Gastrocnemius medialis (tissue), 4 donors: ENCODE results near the gene THSD4. TPM values are rescaled to one million over a fixed set of nuclear protein-coding genes. Genes with fewer than 3 reads are reported as not detected.

ENCODE experiments used
- ATAC-seq, 2 donors: fragments of 150-250 bp; one replicate each; pipeline ENCODE4 v1.9.1; 2016
- DNase-seq, 2 donors: peaks; one replicate each; pipeline ENCODE4 v3.0.0-alpha.2; 2019
- H3K27ac ChIP-seq, 4 donors: fragments of 200-600 bp; sonication (generic); 1 replicate in 1 of 4; 2 replicates in 3 of 4; pipeline ENCODE4 v1.5.1; 2016 to 2018; ENCODE audit warnings: mild to moderate bottlenecking in 2 of 4, moderate library complexity in 1 of 4
- H3K27me3 ChIP-seq, 3 donors: fragments of 200-600 bp; sonication (generic) in 2 of 3; 1 replicate in 1 of 3; 2 replicates in 2 of 3; pipeline versions ENCODE4 v1.5.1 to v1.6.0; 2016 to 2019; ENCODE audit warnings: mild to moderate bottlenecking in 1 of 3, moderate library complexity in 1 of 3
- H3K36me3 ChIP-seq, 2 donors: fragments of 200-600 bp; sonication (generic) in 1 of 2; one replicate each; pipeline ENCODE4 v1.5.1; 2017 to 2018
- H3K4me1 ChIP-seq, 2 donors: fragments of 200-600 bp; sonication (generic) in 1 of 2; one replicate each; pipeline ENCODE4 v1.5.1; 2016 to 2017; ENCODE audit warnings: mild to moderate bottlenecking in 2 of 2
- H3K4me3 ChIP-seq, 4 donors: fragments of 200-600 bp; sonication (generic) in 3 of 4; 1 replicate in 1 of 4; 2 replicates in 3 of 4; pipeline ENCODE4 v1.5.1; 2016 to 2019; ENCODE audit warnings: mild to moderate bottlenecking in 2 of 4
- H3K9me3 ChIP-seq, 3 donors: fragments of 200-600 bp; sonication (generic) in 2 of 3; 1 replicate in 1 of 3; 2 replicates in 2 of 3; pipeline ENCODE4 v1.5.1; 2016 to 2019
- CTCF ChIP-seq, 5 experiments: fragments of 450-650 bp in 3 of 5; fragments of 200-600 bp in 2 of 5; sonication (generic) in 2 of 5; IDR thresholded peaks in 4 of 5; conservative IDR thresholded peaks in 1 of 5; 1 replicate in 4 of 5; 2 replicates in 1 of 5; pipeline ENCODE4 v1.5.1; 2016 to 2019; ENCODE audit warnings: antibody characterized with exemption in 5 of 5, mild to moderate bottlenecking in 3 of 5, moderate library complexity in 3 of 5
- POLR2A ChIP-seq, 2 donors: fragments of 450-650 bp; IDR thresholded peaks; one replicate each; pipeline ENCODE4 v1.6.1; 2017; ENCODE audit warnings: antibody characterized with exemption in 2 of 2, mild to moderate bottlenecking in 2 of 2, moderate library complexity in 2 of 2
- in situ Hi-C, 4 donors: fragments of 200-750 bp; cut with MboI; loops; one replicate each; pipeline versions ENCODE4 v1.15.0 to v1.8.0; 2017; ENCODE audit warnings: low sequenced_read_pairs in 4 of 4
- intact Hi-C: fragments of 100-400 bp; cut with DNase I; formaldehyde crosslinking; loops from one replicate; pipeline ENCODE4 v1.15.1; 2023; ENCODE audit warnings: low total_unique reads
- total RNA-seq, 4 donors: library from RNA; depleted of rRNA; stranded (reverse); fragments of >200 nt; gene quantifications; one replicate each; pipeline versions ENCODE4 v1.1.0 to v1.2.3, GENCODE V29; 2016

THSD4 gene
- total RNA-seq, 4 donors from 2014 or later, result 0.35 to 3.1 (median 0.60) TPM

- peaks cover 0 to 60% of the 10 kb centered on the region in 2 donors for H3K36me3 ChIP-seq
- H3K4me3 ChIP-seq, result no peak overlapping the region
- intact Hi-C loops, result no loop called here
- DNase-seq (no peak), ATAC-seq (no peak)
- no peak overlapping the region for H3K27ac ChIP-seq
- peaks cover 0 to 11% (median 4%) of the 10 kb centered on the region in 3 donors for H3K9me3 ChIP-seq
- TF ChIP-seq POLR2A (IDR thresholded peaks at IDR 0.05) (no peak), CTCF (IDR thresholded peaks at IDR 0.05 in 4 of 5, conservative IDR thresholded peaks at IDR 0.05 in 1 of 5) (no peak)
- no peaks in the 10 kb centered on the region for H3K27me3 ChIP-seq
- in situ Hi-C loops, result no loop called here
- no peaks in the 10 kb centered on the region for H3K4me1 ChIP-seq
Observed at GRCh38 chr15:71823801-71824200, 708.5 kb downstream of the THSD4 start.

GRCh38 chr15:71825021-71825730, 709.9 kb downstream of the THSD4 start:
- Histone ChIP-seq H3K4me3 (no peak overlapping the region), H3K4me1 (no peaks in the 10 kb centered on the region), H3K36me3 (peaks cover 0 to 73% of the 10 kb centered on the region in 2 donors), H3K9me3 (peaks cover 0 to 11% (median 4%) of the 10 kb centered on the region in 3 donors), H3K27me3 (no peaks in the 10 kb centered on the region), H3K27ac (no peak overlapping the region)
- TF ChIP-seq CTCF (IDR thresholded peaks at IDR 0.05 in 4 of 5, conservative IDR thresholded peaks at IDR 0.05 in 1 of 5), result no peak
- TF ChIP-seq POLR2A (IDR thresholded peaks at IDR 0.05), result no peak
- intact Hi-C loops (no loop called here), in situ Hi-C loops (no loop called here)
- no peak for ATAC-seq
- DNase-seq, result no peak

GRCh38 chr15:71826196-71826595, 710.9 kb downstream of the THSD4 start:
- H3K4me3 ChIP-seq, result no peak overlapping the region

GRCh38 chr15:71830981-71831380, 715.7 kb downstream of the THSD4 start:
- ATAC-seq, result no peak
- peaks cover 0 to 41% of the 10 kb centered on the region in 2 donors for H3K36me3 ChIP-seq

More at GRCh38 chr15:71826196-71826595, 710.9 kb downstream of the THSD4 start:
- Histone ChIP-seq H3K36me3 (peaks cover 0 to 73% of the 10 kb centered on the region in 2 donors), H3K27ac (no peak overlapping the region), H3K9me3 (peaks cover 0 to 11% (median 4%) of the 10 kb centered on the region in 3 donors), H3K27me3 (no peaks in the 10 kb centered on the region), H3K4me1 (no peaks in the 10 kb centered on the region)
- intact Hi-C loops (no loop called here), in situ Hi-C loops (no loop called here)
- no peak for ATAC-seq
- TF ChIP-seq CTCF (IDR thresholded peaks at IDR 0.05 in 4 of 5, conservative IDR thresholded peaks at IDR 0.05 in 1 of 5) (no peak), POLR2A (IDR thresholded peaks at IDR 0.05) (no peak)
- no peak for DNase-seq

More at GRCh38 chr15:71830981-71831380, 715.7 kb downstream of the THSD4 start:
- intact Hi-C loops, result no loop called here
- no peaks in the 10 kb centered on the region for H3K4me1 ChIP-seq
- H3K4me3 ChIP-seq, result no peak overlapping the region
- H3K27me3 ChIP-seq, result no peaks in the 10 kb centered on the region
- no peak for DNase-seq
- in situ Hi-C loops, result no loop called here
- no peaks in the 10 kb centered on the region for H3K9me3 ChIP-seq
- no peak overlapping the region for H3K27ac ChIP-seq
- TF ChIP-seq CTCF (IDR thresholded peaks at IDR 0.05 in 4 of 5, conservative IDR thresholded peaks at IDR 0.05 in 1 of 5), result no peak

Other genes starting within 250 kb of the THSD4 start
- gene THAP10, start 223.0 kb upstream of the THSD4 start, total RNA-seq, result 1 to 10 TPM in 2 of 4 donors, under 1 TPM in 2; 0.46 to 2.3 (median 1.1) TPM
- 1 to 10 TPM in 3 of 4 donors, under 1 TPM in 1; 0.51 to 5.0 (median 2.8) TPM for gene LRRC49, start 222.6 kb upstream of the THSD4 start, total RNA-seq